DND-41 (cell line): Measurements from ENCODE around the gene UNC79.

Source experiments
- CTCF ChIP-seq: IDR thresholded peaks from 2 replicates; pipeline ENCODE4 v1.5.1; 2012; ENCODE audit warnings: borderline replicate concordance, low read length, moderate library complexity, mild to moderate bottlenecking; ENCODE audit not compliant: poor library complexity, severe bottlenecking; ENCODE audit errors: extremely low read depth
- EZH2 ChIP-seq: IDR thresholded peaks from 3 replicates; pipeline ENCODE4 v1.6.1; 2012; ENCODE audit warnings: borderline replicate concordance, low read depth, mild to moderate bottlenecking, moderate library complexity, low read length, inconsistent platforms; ENCODE audit not compliant: severe bottlenecking

- TF ChIP-seq EZH2 (no peak), CTCF (no peak)
Measured at GRCh38 chr14:93493054-93493453, 62.3 kb downstream of the UNC79 start.
